Activated CD8-positive, alpha-beta T cell treated with anti-CD3 and anti-CD28 coated beads for 36 hours (primary cell): ENCODE results near the gene IL13RA1. TPM values are rescaled to one million over a fixed set of nuclear protein-coding genes. Genes with fewer than 3 reads are reported as not detected.

Experiments used
- ATAC-seq: fragments of 200-7000 bp; cut with Tn5 transposase; one replicate; pipeline ENCODE4 v1.10.0; 2021; ENCODE audit warnings: mild to moderate bottlenecking, moderate library complexity
- CTCF ChIA-PET: fragments of 350-600 bp; sonication (Branson Sonifier 250); formaldehyde crosslinking; loops from one replicate; lab custom pipeline; 2021; ENCODE audit warnings: antibody characterized with exemption; lab: Charles Lee
- POLR2A ChIA-PET: fragments of 350-600 bp; sonication (Branson Sonifier 250); formaldehyde crosslinking; loops from one replicate; lab custom pipeline; 2021; ENCODE audit warnings: antibody characterized with exemption; lab: Charles Lee
- DNase-seq: peaks from one replicate; pipeline ENCODE4 v3.0.0-alpha.2; 2020
- H3K27ac Mint-ChIP-seq: one replicate; pipeline ENCODE4 v1.8.0; 2021; ENCODE audit warnings: mild to moderate bottlenecking, mixed read lengths
- H3K27me3 Mint-ChIP-seq: one replicate; pipeline ENCODE4 v1.8.0; 2021; ENCODE audit warnings: mixed read lengths
- H3K36me3 Mint-ChIP-seq: one replicate; pipeline ENCODE4 v1.8.0; 2021; ENCODE audit warnings: low read depth, mixed read lengths
- H3K4me1 Mint-ChIP-seq: one replicate; pipeline ENCODE4 v1.8.0; 2021; ENCODE audit warnings: low read depth, mixed read lengths
- H3K4me3 Mint-ChIP-seq: one replicate; pipeline ENCODE4 v1.8.0; 2021; ENCODE audit warnings: mild to moderate bottlenecking, moderate library complexity, mixed read lengths
- H3K9me3 Mint-ChIP-seq: one replicate; pipeline ENCODE4 v1.8.0; 2021; ENCODE audit warnings: mixed read lengths
- intact Hi-C: fragments of 100-400 bp; cut with micrococcal nuclease; formaldehyde crosslinking; loops from one replicate; pipeline ENCODE4 v1.10.0; 2022
- total RNA-seq, 2 experiments: library from RNA; stranded (reverse); gene quantifications; one replicate each; pipeline ENCODE4 v1.2.3, GENCODE V29; 2021
- TF ChIP-seq, protein P1 (sequence below): fragments of 200-600 bp; IDR thresholded peaks from one replicate; pipeline ENCODE4 v1.8.0; 2022; ENCODE audit warnings: antibody characterized with exemption, mild to moderate bottlenecking

IL13RA1 gene
- total RNA-seq, 2 experiments from 2014 or later: 0.18 TPM; not detected in 1

- Mint-ChIP-seq H3K4me1 (no peaks in the 10 kb centered on the region), H3K27ac (no peak overlapping the region), H3K4me3 (no peak overlapping the region), H3K36me3 (no peaks in the 10 kb centered on the region), H3K27me3 (peaks cover 5% of the 10 kb centered on the region), H3K9me3 (no peaks in the 10 kb centered on the region)
- no peak for ATAC-seq
- TF ChIP-seq, protein P1, sequence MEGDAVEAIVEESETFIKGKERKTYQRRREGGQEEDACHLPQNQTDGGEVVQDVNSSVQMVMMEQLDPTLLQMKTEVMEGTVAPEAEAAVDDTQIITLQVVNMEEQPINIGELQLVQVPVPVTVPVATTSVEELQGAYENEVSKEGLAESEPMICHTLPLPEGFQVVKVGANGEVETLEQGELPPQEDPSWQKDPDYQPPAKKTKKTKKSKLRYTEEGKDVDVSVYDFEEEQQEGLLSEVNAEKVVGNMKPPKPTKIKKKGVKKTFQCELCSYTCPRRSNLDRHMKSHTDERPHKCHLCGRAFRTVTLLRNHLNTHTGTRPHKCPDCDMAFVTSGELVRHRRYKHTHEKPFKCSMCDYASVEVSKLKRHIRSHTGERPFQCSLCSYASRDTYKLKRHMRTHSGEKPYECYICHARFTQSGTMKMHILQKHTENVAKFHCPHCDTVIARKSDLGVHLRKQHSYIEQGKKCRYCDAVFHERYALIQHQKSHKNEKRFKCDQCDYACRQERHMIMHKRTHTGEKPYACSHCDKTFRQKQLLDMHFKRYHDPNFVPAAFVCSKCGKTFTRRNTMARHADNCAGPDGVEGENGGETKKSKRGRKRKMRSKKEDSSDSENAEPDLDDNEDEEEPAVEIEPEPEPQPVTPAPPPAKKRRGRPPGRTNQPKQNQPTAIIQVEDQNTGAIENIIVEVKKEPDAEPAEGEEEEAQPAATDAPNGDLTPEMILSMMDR: no peak
- no peak for DNase-seq
- ChIA-PET POLR2A (interaction anchor here (0.7 kb wide), 1 partner anchor 48 kb away, joined by 4 read pairs; no protein-coding TSS in a partner anchor), CTCF (no interaction called here)
- intact Hi-C loops: no loop called here
These were observed 44.6 kb downstream of the IL13RA1 start for GRCh38 chrX:118772051-118772450.

DNA sequence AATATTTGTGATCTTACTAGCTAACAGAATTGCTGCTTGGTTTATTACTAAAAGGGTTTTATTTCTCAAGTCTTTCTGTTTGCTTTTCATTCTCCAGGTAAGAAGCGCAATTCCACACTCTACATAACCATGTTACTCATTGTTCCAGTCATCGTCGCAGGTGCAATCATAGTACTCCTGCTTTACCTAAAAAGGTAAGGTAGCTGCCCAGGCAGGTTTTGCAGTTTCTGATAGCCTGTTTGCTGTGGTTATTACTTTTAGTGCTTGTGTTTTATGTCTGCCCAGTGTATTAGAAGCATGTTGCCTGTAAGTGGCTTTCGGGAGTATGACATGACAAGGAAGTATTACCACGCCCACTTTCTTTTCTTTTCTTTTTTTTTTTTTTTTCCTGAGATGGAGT is 46.4 kb downstream of the IL13RA1 start:
- intact Hi-C loops: no loop called here
- Mint-ChIP-seq H3K4me1 (no peaks in the 10 kb centered on the region), H3K9me3 (no peaks in the 10 kb centered on the region), H3K27me3 (peaks cover 5% of the 10 kb centered on the region), H3K4me3 (no peak overlapping the region), H3K36me3 (no peaks in the 10 kb centered on the region), H3K27ac (no peak overlapping the region)
- ChIA-PET POLR2A (no interaction called here), CTCF (no interaction called here)
- TF ChIP-seq, protein P1: no peak
- DNase-seq: no peak
- no peak for ATAC-seq

DNA sequence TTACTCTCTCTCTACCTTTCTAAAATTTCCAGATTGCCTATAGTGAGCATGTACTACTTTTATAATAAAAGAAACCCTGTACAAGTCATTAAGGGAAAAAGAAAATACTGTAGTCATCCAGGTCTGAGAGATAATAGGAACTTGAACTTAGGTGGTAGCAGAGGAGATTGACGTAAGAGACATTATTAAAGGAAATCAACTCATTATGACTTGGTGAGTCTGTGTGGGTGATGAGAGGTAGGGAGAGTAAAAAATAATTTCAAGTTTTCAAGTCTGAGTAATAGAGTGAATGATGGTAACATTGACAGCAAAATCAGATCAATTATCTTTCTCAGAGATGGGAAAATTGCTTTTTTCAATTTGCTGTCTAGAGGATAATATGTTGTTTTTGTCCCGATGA is 52.2 kb downstream of the IL13RA1 start:
- TF ChIP-seq, protein P1: no peak
- Mint-ChIP-seq H3K9me3 (no peaks in the 10 kb centered on the region), H3K27me3 (peaks cover 7% of the 10 kb centered on the region), H3K27ac (no peak overlapping the region), H3K4me3 (no peak overlapping the region), H3K36me3 (no peaks in the 10 kb centered on the region), H3K4me1 (no peaks in the 10 kb centered on the region)
- ATAC-seq (no peak), DNase-seq (no peak)
- ChIA-PET POLR2A (no interaction called here), CTCF (no interaction called here)
- intact Hi-C loops: no loop called here

DNA sequence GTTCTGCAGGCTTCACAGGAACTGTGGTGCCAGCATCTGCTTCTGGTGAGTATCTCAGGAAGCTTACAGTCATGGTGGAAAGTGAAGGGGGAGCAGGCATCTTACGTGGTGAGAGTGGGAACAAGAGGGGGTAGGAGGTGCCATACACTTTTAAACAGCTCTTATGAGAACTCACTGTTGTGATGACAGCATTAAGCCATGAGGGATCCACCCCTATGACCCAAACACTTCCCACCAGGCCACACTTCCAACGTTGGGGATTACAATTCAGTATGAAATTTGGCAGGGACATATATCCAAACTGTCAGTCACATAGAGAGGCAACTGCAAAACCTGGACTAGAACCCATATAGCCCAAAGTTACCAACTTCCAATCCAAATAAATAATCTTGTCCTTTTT is 53.1 kb downstream of the IL13RA1 start:
- no peak for DNase-seq
- intact Hi-C loops: no loop called here
- Mint-ChIP-seq H3K27ac (no peak overlapping the region), H3K4me3 (no peak overlapping the region), H3K9me3 (no peaks in the 10 kb centered on the region), H3K36me3 (no peaks in the 10 kb centered on the region), H3K4me1 (no peaks in the 10 kb centered on the region), H3K27me3 (peaks cover 6% of the 10 kb centered on the region)
- no peak for ATAC-seq
- POLR2A ChIA-PET: no interaction called here
- TF ChIP-seq, protein P1: no peak
- CTCF ChIA-PET: no interaction called here

- ATAC-seq: no peak
- DNase-seq: no peak
- H3K27ac Mint-ChIP-seq: no peak overlapping the region
- no peak overlapping the region for H3K4me3 Mint-ChIP-seq
- H3K27me3 Mint-ChIP-seq: peaks cover 6% of the 10 kb centered on the region
- CTCF ChIA-PET: no interaction called here
- no peaks in the 10 kb centered on the region for H3K4me1 Mint-ChIP-seq
- H3K36me3 Mint-ChIP-seq: no peaks in the 10 kb centered on the region
- POLR2A ChIA-PET: no interaction called here
- intact Hi-C loops: no loop called here
- H3K9me3 Mint-ChIP-seq: no peaks in the 10 kb centered on the region
- TF ChIP-seq, protein P1: no peak
These were observed 53.5 kb downstream of the IL13RA1 start for GRCh38 chrX:118780911-118781310.
